ENCODE data around the gene RNF166. TPM values are rescaled to one million over a fixed set of nuclear protein-coding genes. Genes with fewer than 3 reads are reported as not detected.

RNF166 gene
- total RNA-seq, 3 donors from 2014 or later = 28.0 to 45.7 (median 30.6) TPM

DNA sequence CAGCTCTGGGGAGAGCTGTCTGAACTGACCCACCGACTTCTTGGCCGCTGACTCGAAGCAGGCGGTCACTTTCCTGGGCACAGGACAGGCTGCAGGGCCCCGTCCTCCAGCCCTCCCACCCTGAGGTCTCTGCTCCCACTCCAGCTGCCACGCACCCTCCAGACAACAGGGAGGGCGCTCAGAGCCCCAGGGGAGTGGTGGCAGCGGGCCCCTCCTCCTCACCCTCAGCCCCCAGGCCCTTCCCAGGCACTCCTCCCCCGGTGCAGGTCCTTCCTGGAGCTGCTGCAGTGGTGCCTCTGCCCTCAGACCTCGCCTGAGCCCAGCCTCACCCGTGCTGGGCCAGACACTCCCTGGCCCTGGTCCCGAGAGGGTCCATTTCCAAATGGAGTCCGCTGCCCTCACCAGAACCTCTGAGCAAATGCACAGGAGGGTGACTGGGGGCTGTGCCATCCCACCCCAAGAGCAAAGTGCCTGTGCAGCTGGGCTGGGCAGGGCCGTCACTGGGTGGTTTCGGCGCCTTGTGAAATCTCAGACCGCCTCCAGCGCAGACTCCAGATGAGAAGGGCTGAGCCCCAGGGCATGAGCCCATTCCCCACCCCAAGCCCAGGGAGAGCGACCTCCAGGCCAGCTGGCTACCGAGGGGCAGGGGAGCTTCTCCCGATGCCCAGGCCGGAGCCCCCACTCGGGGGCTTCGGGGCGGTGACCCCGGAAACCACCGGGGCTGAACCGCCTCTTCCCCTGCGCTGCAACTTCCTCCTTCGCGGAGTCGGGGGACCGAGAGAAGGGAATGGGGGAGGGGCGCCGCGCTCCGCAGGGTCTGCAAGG lies 56.1 kb downstream of the RNF166 start:
- peaks cover 19% of the 10 kb centered on the region for H3K4me1 Mint-ChIP-seq (ENCODE audit: low read depth)
- H3K36me3 Mint-ChIP-seq (ENCODE audit: insufficient read depth) = peaks cover 2% of the 10 kb centered on the region
- no peaks in the 10 kb centered on the region for H3K9me3 Mint-ChIP-seq
- H3K4me3 Mint-ChIP-seq = peak overlapping the region; percentile 90
- no peaks in the 10 kb centered on the region for H3K27me3 Mint-ChIP-seq (ENCODE audit: low read depth)
- ATAC-seq (peak; percentile 17 to 36), DNase-seq (no peak)

DNA sequence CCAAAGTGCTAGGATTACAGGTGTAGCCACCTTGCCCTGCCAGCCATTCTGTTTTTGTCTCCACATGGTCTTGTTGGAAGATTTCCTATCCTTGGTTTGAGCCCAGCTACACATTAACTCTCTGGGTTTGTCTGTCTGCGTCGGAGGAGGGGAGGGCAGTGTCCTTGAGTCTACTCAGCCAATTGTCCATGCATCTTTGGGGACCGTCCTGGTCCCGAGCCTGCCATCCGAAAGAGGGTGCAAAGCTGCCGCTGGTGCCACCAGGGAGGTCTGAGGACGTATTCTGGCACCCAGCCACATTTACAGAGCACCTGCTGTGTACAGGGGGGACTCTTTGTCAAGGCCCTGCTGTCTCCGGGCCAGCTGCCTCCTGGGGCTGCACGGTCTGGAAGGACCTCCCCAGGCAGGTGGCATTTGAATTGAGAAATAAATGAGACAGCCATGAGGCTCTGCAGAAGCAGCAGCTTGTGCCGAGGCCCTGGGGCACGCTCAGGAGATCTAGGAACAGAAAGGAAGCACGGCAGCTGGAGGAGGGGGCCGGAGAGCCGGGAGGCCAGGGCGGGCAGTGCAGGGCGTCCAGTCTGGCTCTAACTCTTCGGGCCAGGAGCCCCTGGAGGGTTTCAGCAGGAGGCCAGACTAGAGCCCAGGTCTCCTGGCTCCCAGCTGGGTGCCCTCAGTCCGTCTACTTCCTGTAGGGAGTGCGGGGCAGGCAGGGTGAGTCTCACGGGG lies 56.8 kb downstream of the RNF166 start:
- Mint-ChIP-seq H3K4me3 (peak overlapping the region; percentile 90), H3K36me3 (ENCODE audit: insufficient read depth) (no peaks in the 10 kb centered on the region), H3K27me3 (ENCODE audit: low read depth) (no peaks in the 10 kb centered on the region), H3K4me1 (ENCODE audit: low read depth) (peaks cover 19% of the 10 kb centered on the region), H3K9me3 (no peaks in the 10 kb centered on the region)
- ATAC-seq (no peak), DNase-seq (no peak)

DNA sequence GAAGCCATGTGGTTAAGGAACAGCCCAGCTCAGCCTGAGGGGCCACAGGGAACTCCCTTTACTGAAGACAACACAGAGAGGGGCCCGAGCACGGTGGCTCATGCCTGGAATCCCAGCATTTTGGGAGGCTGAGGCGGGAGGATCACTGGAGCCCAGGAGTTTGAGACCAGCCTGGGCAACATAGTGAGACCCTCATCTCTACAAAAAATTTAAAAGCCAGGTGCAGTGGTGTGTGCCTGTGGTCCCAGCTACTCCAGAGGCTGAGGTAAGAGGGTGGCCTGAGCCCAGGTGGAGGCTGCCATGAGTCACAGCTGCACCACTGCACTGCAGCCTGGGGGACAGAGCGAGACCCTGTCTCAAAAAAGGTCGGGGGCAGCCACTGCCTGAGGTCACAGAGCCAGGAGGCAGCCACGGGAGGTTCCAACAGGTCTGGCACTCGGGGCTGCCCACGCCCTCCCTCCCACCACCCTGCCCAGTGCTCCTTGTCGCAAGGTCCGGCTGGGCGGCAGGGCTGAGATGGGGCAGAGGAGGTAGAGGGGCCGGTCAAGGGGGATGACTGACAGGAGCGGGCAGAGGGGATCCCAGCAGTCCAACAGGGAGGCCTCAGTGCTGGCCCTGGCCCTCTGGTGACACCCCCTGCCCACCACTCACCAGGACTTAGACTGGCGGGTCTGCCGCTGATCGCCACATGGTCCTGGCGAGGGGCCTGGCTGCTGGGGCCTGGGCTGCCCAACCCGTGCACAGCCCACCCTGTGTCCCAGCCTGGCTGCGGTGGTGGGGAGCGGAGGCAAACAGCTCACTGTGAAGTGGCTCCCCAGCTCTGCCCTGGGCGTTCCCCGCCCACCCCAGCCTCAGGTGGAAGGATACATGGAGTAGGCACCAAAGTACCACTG lies 58.8 kb downstream of the RNF166 start:
- H3K4me1 Mint-ChIP-seq (ENCODE audit: low read depth) = peaks cover 19% of the 10 kb centered on the region
- H3K36me3 Mint-ChIP-seq (ENCODE audit: insufficient read depth) = peaks cover 2% of the 10 kb centered on the region
- DNase-seq (no peak), ATAC-seq (no peak)
- H3K27me3 Mint-ChIP-seq (ENCODE audit: low read depth) = no peaks in the 10 kb centered on the region
- no peak overlapping the region for H3K4me3 Mint-ChIP-seq
- no peaks in the 10 kb centered on the region for H3K9me3 Mint-ChIP-seq

Other genes with a start within 250 kb of the RNF166 start
- 100 to 1,000 TPM; 117 to 122 (median 118) TPM for gene ZC3H18, start 136.0 kb downstream of the RNF166 start, total RNA-seq
- not detected for gene IL17C, start 67.8 kb downstream of the RNF166 start, total RNA-seq
- 100 to 1,000 TPM; 110 to 147 (median 117) TPM for gene CYBA, start 55.4 kb downstream of the RNF166 start, total RNA-seq
- gene MVD, start 43.3 kb downstream of the RNF166 start, total RNA-seq = 10 to 100 TPM; 39.0 to 49.2 (median 44.4) TPM
- 1 to 10 TPM in 2 of 3 donors, under 1 TPM in 1; 0.90 to 1.3 (median 1.2) TPM for gene SNAI3, start 19.9 kb downstream of the RNF166 start, total RNA-seq
- gene CTU2, start 95 bp upstream of the RNF166 start, total RNA-seq = 100 to 1,000 TPM in 2 of 3 donors, 10 to 100 TPM in 1; 96.8 to 129 (median 116) TPM
- gene PIEZO1, start 78.8 kb upstream of the RNF166 start, total RNA-seq = 100 to 1,000 TPM; 116 to 171 (median 139) TPM
- 10 to 100 TPM; 81.0 to 96.4 (median 87.2) TPM for gene CDT1, start 97.4 kb upstream of the RNF166 start, total RNA-seq
- 100 to 1,000 TPM; 534 to 566 (median 566) TPM for gene APRT, start 105.5 kb upstream of the RNF166 start, total RNA-seq
- 10 to 100 TPM; 20.6 to 24.1 (median 21.1) TPM for gene GALNS, start 150.5 kb upstream of the RNF166 start, total RNA-seq
- 100 to 1,000 TPM in 1 of 3 donors, 10 to 100 TPM in 2; 78.9 to 105 (median 98.0) TPM for gene TRAPPC2L, start 150.7 kb upstream of the RNF166 start, total RNA-seq
- gene PABPN1L, start 160.3 kb upstream of the RNF166 start, total RNA-seq = not detected

All from activated T-cell treated with anti-CD3 and anti-CD28 coated beads, Interleukin-2, amount 50 U/mL, for 4 hours (primary cell).